PC-3 (cell line): ENCODE measurements around the gene DNASE1L2.

Source experiments
- CTCF ChIP-seq: fragments of 300-600 bp; sonication (generic); conservative IDR thresholded peaks from 2 replicates; pipeline ENCODE4 v1.5.1; 2017; ENCODE audit warnings: antibody characterized with exemption, low read depth, mild to moderate bottlenecking, low read length
- EZH2 ChIP-seq: fragments of 300-600 bp; sonication (generic); IDR thresholded peaks from one replicate; pipeline ENCODE4 v1.6.1; 2017; ENCODE audit warnings: antibody characterized with exemption, mild to moderate bottlenecking, low read length; ENCODE audit not compliant: unreplicated experiment

DNA sequence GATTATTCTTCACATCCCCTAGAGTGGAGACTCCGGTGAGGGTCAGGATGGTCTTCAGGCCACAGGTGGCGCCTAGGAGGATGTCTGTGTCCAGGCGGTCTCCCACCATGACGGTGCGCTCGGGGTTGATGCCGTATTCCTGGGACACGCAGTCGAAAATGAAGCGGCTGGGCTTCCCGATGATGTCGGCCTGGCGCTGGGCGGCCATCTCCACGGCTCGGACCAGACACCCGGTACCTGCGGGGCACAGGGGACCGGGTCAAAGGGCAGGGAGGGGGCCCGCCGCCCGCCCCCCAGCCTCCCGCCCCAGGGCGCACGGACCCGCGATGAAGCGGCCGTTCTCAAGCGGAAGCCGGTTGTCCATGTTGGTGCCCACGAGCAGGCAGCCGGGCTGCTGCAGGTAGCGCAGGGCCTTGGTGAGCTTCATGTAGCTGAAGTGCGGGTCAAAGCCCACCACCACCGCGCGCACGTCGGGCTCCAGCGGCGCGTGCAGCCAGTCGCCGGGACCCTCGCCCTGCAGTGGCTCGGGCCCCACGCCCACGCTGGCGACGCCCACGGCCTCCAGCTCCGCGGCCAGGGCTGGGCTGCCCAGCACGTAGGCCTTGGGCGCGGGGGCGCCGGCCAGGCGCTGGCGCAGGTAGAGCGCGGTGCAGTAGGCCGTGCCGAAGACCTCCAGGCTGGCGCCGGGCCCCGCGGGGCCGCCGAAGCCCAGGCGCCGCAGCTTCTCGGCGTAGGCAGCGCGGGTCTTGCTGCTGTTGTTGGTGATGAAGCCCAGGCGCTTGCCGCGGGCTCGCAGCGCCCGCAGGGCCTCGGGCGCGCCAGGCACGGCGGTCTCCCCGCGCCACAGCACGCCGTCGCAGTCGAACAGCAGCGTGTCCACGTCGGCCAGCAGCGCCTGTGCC lies 22.2 kb upstream of the DNASE1L2 start:
- TF ChIP-seq CTCF (no peak), EZH2 (no peak)
